ENCODE results near the gene TYW1.
A peak's percentile ranks its signal among the peaks of the same experiment; 100 is the strongest.
"Not testable (repeated sequence)": the region's sequence is repeated elsewhere in the genome, so short reads cannot be mapped to it uniquely, and the experiment has no call there.

TYW1 gene

DNA sequence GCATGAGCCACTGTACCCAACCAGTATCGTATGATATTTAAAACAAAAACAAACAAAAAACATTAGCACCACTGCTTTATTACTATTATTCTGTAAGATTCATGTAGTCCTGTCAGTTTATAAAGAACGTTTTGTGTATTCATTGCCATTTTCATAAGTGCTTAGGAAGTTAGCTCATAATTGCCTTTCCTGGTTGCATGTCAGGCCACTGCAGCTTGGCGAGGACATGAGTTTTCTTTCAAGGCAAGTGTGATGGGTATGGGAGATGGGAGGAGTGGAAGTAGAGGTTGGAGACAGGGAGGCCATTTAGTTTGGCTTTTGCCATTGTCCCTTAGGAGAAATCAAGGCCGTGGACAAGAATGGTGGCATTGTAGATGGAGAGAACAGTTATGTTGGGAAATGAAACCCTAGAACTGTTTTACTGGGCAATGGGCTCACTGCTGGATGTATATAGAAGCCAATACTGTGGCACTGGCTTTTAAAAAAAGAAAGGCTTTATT is 48.9 kb downstream of the TYW1 start:
- DNase-seq (ENCODE audit: low read depth) = no peak

DNA sequence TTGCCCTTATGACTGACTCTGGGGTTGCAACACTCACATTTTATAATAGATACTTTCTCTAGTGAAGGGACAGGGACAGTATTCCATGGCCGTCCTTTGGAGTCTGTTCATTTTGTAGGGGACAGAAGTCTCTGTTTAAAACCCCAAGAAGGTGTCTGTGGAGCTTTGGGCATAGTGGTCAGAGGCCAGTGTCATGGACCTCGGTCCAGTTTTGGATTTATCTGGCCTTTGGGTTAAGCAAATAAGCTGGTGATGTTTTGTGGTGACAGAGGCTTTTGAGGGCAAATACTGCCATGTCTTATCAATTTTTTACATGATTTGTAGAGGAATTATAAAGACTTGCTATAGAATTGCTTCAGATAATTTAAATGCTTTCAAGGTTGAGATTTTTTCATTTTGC is 50.2 kb downstream of the TYW1 start:
- DNase-seq (ENCODE audit: low read depth) = not testable (repeated sequence)

DNA sequence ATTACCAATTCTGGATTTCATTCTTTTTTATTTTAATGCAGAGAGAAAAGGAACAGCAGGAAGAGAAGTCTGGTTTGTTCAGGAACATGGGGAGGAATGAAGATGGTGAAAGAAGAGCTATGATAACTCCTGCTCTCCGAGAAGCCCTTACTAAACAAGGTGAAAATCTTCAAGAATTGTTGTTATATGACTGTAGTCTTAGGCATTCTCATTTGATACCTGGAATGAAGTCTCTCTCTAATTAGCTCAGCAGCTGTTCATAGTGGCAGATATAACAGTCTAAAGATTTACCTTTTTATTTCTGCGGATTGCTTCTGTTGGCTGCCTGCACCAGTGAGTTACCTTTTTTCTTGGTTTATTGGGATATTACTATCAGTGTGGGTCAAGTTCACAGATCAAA is 53.3 kb downstream of the TYW1 start:
- DNase-seq (ENCODE audit: low read depth) = not testable (repeated sequence)

DNA sequence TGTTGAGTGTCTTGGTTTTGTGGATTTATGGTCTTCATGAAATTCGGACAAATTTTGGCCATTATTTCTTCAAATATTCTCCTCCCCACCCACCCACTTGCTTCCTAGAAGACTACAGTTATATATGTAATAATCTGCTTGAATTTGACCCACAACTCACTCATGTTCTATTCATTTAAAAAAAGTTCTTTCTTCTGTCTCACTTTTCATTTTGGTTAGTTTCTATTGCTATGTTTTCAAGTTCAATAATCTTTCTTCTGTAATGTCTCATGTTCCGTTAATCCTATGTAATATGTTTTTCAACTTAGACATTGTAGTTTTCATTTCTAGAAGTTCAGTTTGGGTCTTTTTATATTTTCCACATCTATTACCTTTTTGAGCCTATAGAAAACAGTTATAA is 55.5 kb downstream of the TYW1 start:
- not testable (repeated sequence) for DNase-seq (ENCODE audit: low read depth)

DNA sequence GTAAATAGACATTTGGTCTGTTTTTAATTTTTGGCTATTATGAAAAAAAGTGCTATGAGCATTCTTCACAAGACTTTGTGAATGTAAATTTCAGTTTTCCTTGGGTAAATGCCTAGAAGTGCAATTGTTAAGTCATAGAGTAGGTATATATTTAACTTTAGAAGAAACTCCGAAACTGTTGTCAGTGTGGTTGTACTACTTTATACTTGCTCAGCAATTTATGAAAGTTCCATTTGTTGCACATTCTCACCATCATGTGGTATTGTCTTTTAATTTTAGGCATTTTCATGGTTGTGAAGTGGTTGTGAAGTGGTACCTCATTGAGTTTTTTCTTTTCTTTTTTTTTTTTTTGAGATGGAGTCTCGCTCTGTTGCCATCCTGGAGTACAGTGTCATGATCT is 60.0 kb downstream of the TYW1 start:
- DNase-seq (ENCODE audit: low read depth) = no peak

DNA sequence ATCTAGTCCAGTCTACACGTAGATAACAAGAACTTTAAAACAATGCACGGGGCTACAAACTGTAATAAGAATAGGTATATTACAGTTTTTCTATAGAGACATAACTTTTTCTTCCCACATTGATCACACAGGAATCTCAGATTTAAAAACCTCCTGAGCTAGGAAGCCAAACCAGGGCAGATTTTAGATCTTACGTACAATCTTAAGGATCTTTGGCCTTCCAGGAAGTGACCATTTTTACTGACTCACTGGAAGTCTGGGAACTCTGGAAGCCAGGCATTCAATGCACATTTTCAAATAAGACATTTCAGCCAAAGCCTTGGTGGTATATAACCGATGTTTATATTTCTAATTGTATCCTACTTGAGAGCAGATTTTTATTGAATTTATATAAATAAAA is 64.7 kb downstream of the TYW1 start:
- not testable (repeated sequence) for DNase-seq (ENCODE audit: low read depth)

DNA sequence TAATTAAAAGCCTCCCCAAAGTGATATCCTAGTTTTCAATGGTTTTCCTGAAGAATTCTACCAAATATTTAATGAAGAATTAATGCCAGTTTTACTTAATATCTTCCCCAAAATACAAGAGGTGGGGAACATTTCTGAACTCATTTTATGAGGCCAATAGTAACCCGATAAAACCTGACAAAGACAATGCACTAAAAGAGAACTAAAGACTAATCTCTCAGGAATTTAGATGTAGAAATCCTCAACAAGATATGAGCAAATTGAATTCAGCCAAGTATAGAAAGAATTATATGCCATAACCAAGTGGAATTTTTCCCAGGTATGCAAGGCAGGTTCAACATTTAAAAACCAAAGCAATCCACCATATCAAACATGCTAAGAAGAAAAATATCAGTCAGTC is 66.2 kb downstream of the TYW1 start:
- not testable (repeated sequence) for DNase-seq (ENCODE audit: low read depth)

DNA sequence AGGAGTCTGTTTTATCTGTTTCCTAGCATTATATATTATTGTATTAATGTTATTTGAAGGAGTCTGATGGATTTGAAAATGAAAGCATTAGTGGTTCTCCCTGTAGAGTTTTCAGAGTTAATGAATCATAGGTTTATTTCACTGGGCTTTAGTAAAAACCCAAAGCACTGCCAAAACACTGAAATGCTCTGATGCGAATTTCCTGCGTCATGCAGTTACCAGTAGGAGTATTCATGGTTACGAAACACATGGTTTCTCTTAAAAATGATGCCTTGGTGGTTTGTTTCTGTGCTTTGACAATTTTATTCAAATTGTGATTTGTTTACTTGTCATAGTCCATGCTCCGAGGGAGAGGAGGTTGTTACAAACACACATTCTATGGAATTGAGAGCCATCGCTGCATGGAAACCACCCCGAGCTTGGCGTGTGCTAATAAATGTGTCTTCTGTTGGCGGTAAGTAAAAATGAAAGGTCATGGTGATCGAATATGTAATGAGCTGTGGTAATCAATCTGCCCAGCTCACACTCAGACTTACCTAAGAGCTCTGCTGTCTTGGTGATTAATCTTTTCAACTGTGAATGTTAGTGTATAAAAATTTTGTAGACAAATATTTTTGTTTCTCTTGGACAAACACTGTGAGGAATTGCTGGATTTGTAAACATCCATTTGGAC is 70.5 kb downstream of the TYW1 start:
- DNase-seq (ENCODE audit: low read depth) = peak; percentile 73

DNA sequence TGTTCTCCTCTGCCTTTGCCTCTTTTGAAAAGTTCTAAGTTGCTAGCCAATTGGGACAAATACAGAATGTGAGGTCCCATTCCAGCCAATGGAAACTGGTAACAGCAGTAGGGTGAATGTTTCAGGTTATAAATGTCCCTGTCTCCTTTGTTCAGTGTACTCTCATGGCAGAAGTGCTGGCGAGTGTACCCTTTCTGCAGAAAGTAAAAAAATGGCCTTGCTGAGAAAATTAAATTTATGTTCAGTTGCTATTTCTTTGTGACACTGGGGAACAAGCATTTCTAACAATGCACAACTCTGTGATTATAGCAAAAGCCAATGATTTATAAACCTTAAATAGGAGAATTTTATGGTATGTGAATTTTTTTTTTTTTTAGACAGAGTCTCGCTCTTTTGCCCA is 79.5 kb downstream of the TYW1 start:
- not testable (repeated sequence) for DNase-seq (ENCODE audit: low read depth)

DNA sequence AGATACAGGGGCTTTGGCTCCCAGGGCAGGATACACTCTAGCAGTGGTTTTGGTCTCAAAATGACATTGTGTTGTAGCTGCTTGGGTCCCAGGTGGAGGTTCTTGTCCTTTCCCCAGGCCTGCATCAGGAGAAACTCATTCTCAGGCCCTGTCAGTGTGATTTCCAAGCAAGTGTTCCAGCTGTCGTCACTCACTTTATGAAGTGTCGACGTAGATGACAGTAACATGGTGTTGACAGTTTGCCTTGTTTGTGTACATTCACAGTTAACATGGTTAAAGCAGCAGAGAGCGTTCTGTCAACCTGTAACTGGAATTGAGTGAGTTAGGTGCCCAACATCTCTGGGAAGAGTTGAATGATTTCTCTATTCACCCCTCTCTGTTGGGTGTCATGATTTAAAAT is 86.2 kb downstream of the TYW1 start:
- DNase-seq (ENCODE audit: low read depth) = not testable (repeated sequence)

DNA sequence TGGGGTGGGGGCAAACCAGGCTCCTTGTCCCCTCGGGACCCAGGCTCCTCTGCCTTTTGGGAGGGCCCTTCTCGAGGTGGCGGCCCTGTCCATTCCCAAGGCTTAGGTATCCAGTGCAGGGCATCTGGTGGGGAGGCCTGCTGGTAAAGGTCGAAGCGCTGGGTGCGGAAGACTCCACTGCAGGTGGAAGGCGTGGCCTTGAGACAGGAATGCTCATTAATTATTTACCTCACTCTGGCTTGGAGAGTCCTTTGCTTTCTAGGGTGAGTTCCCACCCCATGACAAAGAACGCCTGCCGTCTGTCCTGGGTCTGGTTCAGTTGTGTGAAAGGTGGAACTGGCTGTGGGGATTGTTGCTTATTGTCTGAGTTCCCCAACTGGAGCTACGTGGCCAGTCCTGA is 92.6 kb downstream of the TYW1 start:
- DNase-seq (ENCODE audit: low read depth) = not testable (repeated sequence)

DNA sequence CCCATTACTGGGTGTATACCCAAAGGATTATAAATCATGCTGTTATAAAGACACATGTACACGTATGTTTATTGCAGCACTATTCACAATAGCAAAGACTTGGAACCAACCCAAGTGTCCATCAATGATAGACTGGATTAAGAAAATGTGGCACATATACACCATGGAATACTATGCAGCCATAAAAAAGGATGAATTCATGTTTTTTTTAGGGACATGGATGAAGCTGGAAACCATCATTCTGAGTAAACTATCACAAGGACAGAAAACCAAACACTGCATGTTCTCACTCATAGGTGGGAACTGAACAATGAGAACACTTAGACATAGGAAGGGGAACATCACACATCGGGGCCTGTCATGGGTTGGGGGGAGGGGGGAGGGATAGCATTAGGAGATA is 94.4 kb downstream of the TYW1 start:
- DNase-seq (ENCODE audit: low read depth) = not testable (repeated sequence)

DNA sequence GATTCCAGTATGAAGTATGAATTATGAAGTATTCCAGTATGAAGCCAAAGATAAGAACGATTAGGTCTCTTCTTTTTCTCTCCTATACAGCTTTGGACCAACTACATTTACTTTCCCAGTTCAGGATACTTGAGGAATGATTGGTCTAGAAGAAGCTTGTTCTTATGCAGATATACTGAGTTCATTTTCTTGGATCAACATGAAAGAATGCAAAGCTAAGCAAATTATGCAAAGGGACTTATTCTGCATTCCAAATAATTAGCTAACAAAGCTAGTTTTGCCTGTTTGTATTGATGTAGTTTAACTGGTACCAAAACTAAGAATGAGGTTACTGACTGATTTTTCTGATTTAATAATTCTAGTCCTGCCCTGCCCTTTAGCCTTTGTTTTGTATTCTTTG is 101.4 kb downstream of the TYW1 start:
- not testable (repeated sequence) for DNase-seq (ENCODE audit: low read depth)

DNA sequence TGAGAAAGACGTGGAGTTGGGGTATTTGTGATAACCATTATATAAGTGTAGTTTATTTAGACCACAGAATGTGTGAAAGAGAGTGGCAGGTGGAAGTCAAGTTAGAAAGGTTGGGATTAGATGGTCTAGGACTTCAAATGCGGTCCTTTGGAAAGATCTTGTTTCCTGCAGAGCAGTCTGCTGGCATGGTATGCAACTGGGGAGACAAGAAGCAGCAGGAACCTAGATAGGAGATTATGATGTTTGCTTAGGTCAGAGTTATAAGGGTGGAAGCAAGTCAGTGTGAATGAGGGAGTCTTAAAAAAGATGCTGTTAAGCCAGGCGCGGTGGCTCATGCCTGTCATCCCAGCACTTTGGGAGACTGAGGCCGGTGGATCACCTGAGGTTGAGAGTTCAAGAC is 102.8 kb downstream of the TYW1 start:
- not testable (repeated sequence) for DNase-seq (ENCODE audit: low read depth)

DNA sequence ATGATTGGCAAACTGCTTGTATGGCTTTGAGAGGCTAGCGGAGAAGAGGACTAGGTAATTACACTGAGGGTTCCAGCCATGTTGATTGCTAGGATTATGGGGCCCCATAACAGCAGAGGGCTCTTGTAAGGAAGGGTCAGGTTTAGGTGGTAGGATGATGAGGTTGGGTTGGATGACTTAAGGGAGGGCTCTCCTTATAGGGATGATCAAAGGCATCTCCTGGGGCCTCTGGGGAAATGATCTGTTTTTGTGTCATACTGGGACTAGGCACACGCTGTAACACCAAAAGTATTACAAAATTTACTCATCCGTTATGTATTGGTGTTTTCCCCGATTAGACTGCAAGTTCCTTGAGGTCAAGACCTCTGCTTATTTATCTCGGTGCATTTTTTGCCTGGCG is 103.4 kb downstream of the TYW1 start:
- DNase-seq (ENCODE audit: low read depth) = not testable (repeated sequence)

DNA sequence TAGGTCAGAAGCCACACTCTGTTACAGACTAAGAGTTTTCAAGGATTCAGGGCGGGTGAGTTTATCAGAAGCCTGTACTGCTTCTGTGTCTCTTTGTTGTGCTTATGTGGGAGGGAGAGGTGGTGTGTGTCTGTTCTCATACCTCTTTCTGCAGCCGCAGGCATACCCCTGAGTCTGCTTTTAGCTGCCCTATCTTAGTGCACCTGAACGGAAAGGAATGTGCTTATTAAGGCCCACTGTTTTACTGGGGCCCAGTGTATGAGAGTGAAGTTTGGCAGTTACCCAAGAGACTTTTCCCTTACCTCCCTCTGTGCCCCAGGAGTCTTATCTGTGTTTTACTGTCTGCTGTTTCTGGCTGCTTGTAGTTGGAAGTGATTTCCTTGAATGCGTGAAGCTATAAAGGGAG is 104.3 kb downstream of the TYW1 start:
- no peak for DNase-seq (ENCODE audit: low read depth)

DNA sequence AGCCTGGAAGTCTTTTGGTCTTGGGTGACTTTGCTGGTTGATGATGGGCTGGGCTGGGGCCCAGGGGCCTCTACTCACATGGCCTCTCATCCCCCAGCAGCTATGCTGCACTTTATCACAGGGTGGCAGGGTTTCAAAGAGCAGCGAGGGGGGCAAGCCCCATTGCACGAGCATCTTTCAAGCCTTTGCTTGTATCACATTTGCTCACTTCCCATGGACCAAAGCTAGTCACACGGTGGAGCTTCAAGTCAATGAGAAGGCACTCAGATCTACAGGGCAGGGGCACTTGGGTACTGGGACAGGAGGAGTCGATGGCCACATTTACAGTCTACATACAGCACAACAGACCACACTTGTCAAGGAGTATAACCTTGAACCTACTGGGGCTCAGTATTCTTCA is 108.3 kb downstream of the TYW1 start:
- DNase-seq (ENCODE audit: low read depth) = not testable (repeated sequence)

DNA sequence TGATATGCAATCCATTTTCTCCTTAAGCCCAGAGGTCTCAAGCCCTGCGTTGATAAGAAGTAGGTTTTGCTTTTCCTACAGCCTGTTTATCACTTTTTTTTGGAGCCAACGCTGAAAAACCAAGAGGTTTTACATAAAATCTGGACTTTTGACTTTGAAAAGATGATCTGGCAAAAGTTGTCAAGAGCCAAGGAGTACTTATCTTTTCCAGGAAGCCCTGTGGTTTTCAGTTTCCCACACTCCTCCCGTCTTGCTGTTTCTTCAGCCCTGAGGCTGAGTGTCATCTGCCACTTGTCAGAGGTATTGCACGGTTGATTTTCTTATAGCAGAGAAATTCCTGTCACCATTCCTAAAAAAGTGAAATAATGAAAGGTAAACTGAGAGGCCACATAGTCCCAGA is 108.7 kb downstream of the TYW1 start:
- DNase-seq (ENCODE audit: low read depth) = no peak

DNA sequence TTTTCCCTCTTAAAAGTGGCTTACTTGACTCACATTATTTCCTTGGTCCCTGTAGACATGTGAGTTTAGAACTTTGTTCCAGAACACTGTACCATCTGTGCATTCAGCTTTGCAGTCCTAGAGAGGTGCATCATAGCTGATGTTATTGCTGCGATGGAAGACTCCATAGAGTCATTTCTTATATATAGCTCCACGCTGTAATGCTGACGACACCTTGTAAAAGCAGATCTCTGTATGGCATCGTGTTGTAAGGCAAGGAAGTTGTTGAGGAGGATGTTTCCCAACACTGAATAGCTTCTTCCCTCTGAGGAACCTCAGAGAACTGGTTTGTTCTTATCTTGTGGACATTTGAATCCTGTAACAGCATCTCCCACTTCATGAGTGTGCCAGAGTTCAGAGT is 109.6 kb downstream of the TYW1 start:
- not testable (repeated sequence) for DNase-seq (ENCODE audit: low read depth)

DNA sequence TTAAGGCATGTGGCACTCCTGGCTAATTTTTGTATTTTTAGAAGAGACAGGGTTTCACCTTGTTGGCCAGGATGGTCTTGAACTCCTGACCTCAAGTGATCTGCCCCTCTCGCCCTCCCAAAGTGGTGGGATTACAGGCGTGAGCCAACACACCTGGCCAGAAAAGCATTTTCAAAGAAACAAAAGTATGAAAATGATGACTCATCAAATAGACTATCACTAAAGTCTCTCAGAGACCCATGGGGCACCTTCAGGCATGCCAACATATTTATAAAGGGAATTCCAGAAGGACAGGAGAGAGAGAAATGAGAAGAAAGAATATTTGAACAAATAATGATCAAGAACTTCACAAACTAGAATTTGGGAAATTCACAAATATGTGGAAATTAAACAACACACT is 114.7 kb downstream of the TYW1 start:
- not testable (repeated sequence) for DNase-seq (ENCODE audit: low read depth)

DNA sequence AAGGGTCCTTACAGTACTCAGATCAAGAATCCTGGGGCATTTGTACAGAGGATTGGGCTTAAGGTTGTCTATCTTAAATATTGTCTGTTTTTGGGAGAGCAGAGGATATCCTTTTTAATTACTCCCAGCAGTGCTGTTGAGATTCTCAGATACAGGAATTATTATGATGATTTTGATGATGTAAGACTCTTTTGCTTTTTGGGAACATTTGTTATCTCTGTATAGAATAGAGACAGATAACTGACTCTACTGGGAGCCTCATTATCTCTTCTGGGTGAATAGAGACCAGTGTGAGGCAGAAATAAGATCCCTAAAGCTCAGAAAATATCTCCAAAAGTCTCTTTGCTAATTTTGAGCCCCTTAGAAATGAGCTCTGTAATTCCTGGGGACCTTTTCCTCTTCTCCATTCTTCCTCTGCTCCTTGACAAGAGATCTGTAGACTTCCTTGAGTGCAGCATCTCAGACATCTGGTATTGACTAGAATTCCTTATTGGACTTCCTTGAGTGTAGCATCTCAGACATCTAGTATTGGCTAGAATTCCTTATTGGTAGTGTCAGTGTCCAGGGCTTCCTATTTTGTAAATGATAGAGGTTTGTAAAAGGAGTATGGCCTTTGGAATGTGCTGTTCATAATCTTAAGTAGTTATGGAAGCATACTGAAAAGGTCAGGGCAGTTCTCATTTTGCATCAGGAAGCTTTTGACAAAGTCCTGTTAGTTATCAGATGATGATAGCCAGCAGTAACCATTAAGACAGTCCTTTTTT is 118.0 kb downstream of the TYW1 start:
- DNase-seq (ENCODE audit: low read depth) = not testable (repeated sequence)

DNA sequence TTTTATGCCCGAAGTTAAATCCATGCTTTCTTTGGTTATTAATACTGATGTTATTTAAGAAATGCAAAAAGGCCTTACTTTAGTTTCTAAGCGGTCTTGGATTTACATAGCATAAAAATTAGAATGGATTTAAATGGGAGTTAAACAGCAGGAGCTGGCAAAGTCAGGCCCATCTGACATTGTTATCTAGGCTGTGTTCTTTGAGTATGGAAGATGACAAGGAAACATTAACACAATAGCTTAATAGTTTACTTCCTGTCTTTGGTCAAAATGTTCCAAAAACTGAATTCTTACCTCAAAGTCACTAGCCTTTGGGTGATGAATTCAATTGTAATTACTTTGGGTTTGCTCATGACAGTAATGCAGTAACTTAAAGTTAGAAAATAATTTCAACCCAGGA is 123.9 kb downstream of the TYW1 start:
- DNase-seq (ENCODE audit: low read depth) = not testable (repeated sequence)

DNA sequence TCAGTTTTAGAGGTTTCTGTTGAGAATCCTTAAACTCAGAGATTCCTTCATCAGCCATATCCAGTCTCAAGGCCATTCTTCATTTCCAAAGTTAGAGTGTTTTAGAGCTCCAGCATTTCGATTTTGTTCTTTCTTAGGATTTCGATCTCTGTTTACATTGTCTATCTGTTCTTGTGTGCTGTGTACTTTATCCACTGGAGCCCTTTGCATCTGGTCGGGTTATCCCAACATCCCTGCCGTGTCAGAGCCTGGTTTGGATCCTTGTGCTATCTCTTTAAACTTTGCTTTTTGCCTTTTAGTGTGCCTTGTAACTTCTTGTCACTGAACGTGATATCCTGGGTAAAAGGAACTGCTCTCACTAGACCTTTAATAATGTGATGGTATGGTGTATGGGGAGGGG is 131.6 kb downstream of the TYW1 start:
- not testable (repeated sequence) for DNase-seq (ENCODE audit: low read depth)

All from fibroblast of the conjunctiva (primary cell).